Transverse colon (tissue), 4 donors: ENCODE data around the gene LOC128125822.

ENCODE experiments used
- DNase-seq: peaks from one replicate; pipeline ENCODE4 v3.0.0-alpha.2; 2019
- H3K27ac ChIP-seq, 4 donors: fragments of 200-600 bp; sonication (generic); 2 replicates each; pipeline ENCODE4 v1.5.1; 2016 to 2018; ENCODE audit warnings: inconsistent platforms in 4 of 4
- H3K27me3 ChIP-seq: fragments of 200-600 bp; sonication (generic); 2 replicates; pipeline ENCODE4 v1.5.1; 2017; ENCODE audit warnings: inconsistent platforms
- H3K36me3 ChIP-seq, 4 donors: fragments of 200-600 bp; sonication (generic); 2 replicates each; pipeline ENCODE4 v1.5.1; 2017 to 2019; ENCODE audit warnings: inconsistent platforms in 4 of 4
- H3K4me1 ChIP-seq, 4 donors: fragments of 200-600 bp; sonication (generic); 2 replicates each; pipeline ENCODE4 v1.5.1; 2017 to 2020; ENCODE audit warnings: inconsistent platforms in 4 of 4
- H3K4me3 ChIP-seq, 4 donors: fragments of 200-600 bp; sonication (generic); 1 replicate in 1 of 4; 2 replicates in 3 of 4; pipeline versions ENCODE4 v1.5.1 to v1.6.1; 2017 to 2019; ENCODE audit warnings: inconsistent platforms in 4 of 4
- H3K9me3 ChIP-seq, 2 donors: fragments of 200-600 bp; sonication (generic); 2 replicates each; pipeline ENCODE4 v1.5.1; 2017 to 2019; ENCODE audit warnings: inconsistent platforms in 2 of 2
- EP300 ChIP-seq: sonication (generic); formaldehyde crosslinking; IDR thresholded peaks from one replicate; pipeline ENCODE4 v1.6.1; 2017; ENCODE audit warnings: antibody characterized with exemption, low read depth
- POLR2A ChIP-seq: fragments of 450-650 bp; IDR thresholded peaks from one replicate; pipeline ENCODE4 v1.6.1; 2016; ENCODE audit warnings: antibody characterized with exemption, mild to moderate bottlenecking, moderate library complexity
- POLR2AphosphoS5 ChIP-seq, 3 donors: sonication (generic); formaldehyde crosslinking; IDR thresholded peaks; one replicate each; pipeline ENCODE4 v1.6.1; 2016; ENCODE audit warnings: antibody characterized with exemption in 3 of 3
- WGBS, 2 donors: methylation state at CpG; one replicate each; pipeline ENCODE4 v1.1.5; 2018; ENCODE audit warnings: low coverage in 1 of 2; 5-methylcytosine and 5-hydroxymethylcytosine counted together
- in situ Hi-C, 4 donors: fragments of 200-750 bp; cut with MboI; loops; one replicate each; pipeline versions ENCODE4 v1.15.0 to v1.15.1; 2017; ENCODE audit warnings: low sequenced_read_pairs in 3 of 4, low pct_ligation_motif_present in 1 of 4, low pct_unique_long_range_greater_than_20kb in 1 of 4
- intact Hi-C: fragments of 100-400 bp; cut with DNase I; formaldehyde crosslinking; loops from one replicate; pipeline ENCODE4 v1.15.1; 2023; ENCODE audit warnings: low total_unique reads
- TF ChIP-seq, protein P1 (sequence below), 5 experiments: fragments of 200-600 bp in 3 of 5; fragments of 450-650 bp in 2 of 5; sonication (generic) in 3 of 5; IDR thresholded peaks; 1 replicate in 2 of 5; 2 replicates in 3 of 5; pipeline ENCODE4 v1.5.1; 2016 to 2017; ENCODE audit warnings: antibody characterized with exemption in 5 of 5, inconsistent platforms in 3 of 5, mild to moderate bottlenecking in 2 of 5, moderate library complexity in 1 of 5

LOC128125822 gene

GRCh38 chr6:63563235-63563634 is 9.0 kb upstream of the LOC128125822 start:
- no peak for DNase-seq
- in situ Hi-C loops = no loop called here

GRCh38 chr6:63565058-63565726 is 7.1 kb upstream of the LOC128125822 start:
- in situ Hi-C loops (no loop called here), intact Hi-C loops (no loop called here)
- 64 to 83% methylated on average over 2 to 4 of the region's 4 CpGs for WGBS, 2 donors
- Histone ChIP-seq H3K36me3 (no peaks in the 10 kb centered on the region), H3K27me3 (no peaks in the 10 kb centered on the region), H3K27ac (no peak overlapping the region), H3K9me3 (no peaks in the 10 kb centered on the region), H3K4me1 (peaks cover 0 to 24% (median 6%) of the 10 kb centered on the region in 4 donors), H3K4me3 (no peak overlapping the region)
- peak; percentile 18 for DNase-seq
- TF ChIP-seq POLR2A = no peak
- TF ChIP-seq, protein P1, sequence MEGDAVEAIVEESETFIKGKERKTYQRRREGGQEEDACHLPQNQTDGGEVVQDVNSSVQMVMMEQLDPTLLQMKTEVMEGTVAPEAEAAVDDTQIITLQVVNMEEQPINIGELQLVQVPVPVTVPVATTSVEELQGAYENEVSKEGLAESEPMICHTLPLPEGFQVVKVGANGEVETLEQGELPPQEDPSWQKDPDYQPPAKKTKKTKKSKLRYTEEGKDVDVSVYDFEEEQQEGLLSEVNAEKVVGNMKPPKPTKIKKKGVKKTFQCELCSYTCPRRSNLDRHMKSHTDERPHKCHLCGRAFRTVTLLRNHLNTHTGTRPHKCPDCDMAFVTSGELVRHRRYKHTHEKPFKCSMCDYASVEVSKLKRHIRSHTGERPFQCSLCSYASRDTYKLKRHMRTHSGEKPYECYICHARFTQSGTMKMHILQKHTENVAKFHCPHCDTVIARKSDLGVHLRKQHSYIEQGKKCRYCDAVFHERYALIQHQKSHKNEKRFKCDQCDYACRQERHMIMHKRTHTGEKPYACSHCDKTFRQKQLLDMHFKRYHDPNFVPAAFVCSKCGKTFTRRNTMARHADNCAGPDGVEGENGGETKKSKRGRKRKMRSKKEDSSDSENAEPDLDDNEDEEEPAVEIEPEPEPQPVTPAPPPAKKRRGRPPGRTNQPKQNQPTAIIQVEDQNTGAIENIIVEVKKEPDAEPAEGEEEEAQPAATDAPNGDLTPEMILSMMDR (IDR thresholded peaks at IDR 0.05) = no peak
- no peak for TF ChIP-seq POLR2AphosphoS5 (IDR thresholded peaks at IDR 0.05)
- no peak for TF ChIP-seq EP300

More at GRCh38 chr6:63563235-63563634, 9.0 kb upstream of the LOC128125822 start:
- Histone ChIP-seq H3K27me3 (no peaks in the 10 kb centered on the region), H3K36me3 (no peaks in the 10 kb centered on the region), H3K9me3 (no peaks in the 10 kb centered on the region), H3K27ac (no peak overlapping the region), H3K4me1 (peaks cover 0 to 22% (median 6%) of the 10 kb centered on the region in 4 donors), H3K4me3 (no peak overlapping the region)
- TF ChIP-seq POLR2AphosphoS5 (IDR thresholded peaks at IDR 0.05) (no peak), EP300 (no peak), POLR2A (no peak)
- TF ChIP-seq, protein P1 (IDR thresholded peaks at IDR 0.05) = no peak
- WGBS, 2 donors = 75 to 96% methylated on average over 1 of the region's 1 CpG
- intact Hi-C loops = no loop called here

DNA sequence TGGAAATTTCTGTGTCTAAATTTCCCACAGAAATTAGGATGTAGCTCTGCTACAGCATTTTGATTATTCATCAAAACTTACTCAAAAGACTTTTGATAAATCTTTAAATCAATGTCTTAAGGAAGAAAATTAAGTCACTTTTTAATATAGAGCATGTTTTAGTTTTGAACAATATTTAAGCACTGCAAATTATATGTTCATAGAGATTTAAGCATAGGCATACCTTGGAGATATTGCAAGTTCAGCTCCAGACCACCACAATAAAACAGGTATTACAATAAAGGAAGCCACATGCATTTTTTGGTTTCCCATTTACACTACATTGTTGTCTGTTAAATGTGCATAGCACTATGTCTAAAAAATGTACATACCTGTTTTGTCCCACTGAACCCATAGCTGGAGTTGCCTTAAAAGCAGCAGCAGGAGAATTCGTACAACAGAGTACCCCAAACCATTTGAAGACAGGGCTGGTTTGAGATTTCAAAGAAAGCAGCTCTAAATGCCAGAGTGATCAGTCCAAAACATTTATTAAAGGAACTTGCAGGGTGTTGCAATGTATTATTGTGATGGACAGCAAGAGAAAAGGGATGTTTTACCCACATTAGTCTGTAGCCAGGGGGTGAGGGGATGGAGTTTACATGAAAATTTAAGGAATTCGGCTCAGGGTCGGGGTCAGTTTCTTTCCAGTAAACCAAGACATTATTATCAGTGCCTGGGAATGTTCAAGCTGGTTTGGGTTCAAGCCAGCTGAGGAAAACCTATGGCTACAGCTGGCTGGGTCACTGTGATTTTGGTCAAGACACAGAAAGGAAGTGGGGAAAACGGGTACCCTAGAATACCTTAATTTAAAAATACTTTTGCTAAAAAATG is 6.3 kb upstream of the LOC128125822 start:
- 64 to 71% methylated on average over 4 of the region's 4 CpGs for WGBS, 2 donors
- Histone ChIP-seq H3K9me3 (no peaks in the 10 kb centered on the region), H3K36me3 (no peaks in the 10 kb centered on the region), H3K27ac (no peak overlapping the region), H3K4me3 (no peak overlapping the region), H3K27me3 (no peaks in the 10 kb centered on the region), H3K4me1 (peaks cover 0 to 31% (median 6%) of the 10 kb centered on the region in 4 donors)
- DNase-seq = no peak
- intact Hi-C loops (no loop called here), in situ Hi-C loops (no loop called here)
- TF ChIP-seq POLR2A = no peak
- no peak for TF ChIP-seq EP300

- Histone ChIP-seq H3K4me1 (peaks cover 6 to 38% (median 15%) of the 10 kb centered on the region in 4 donors), H3K27ac (no peak overlapping the region), H3K36me3 (no peaks in the 10 kb centered on the region), H3K27me3 (no peaks in the 10 kb centered on the region), H3K4me3 (no peak overlapping the region), H3K9me3 (no peaks in the 10 kb centered on the region)
- intact Hi-C loops (no loop called here), in situ Hi-C loops (no loop called here)
- no peak for DNase-seq
- TF ChIP-seq EP300 (no peak), POLR2A (no peak), POLR2AphosphoS5 (IDR thresholded peaks at IDR 0.05) (no peak)
- TF ChIP-seq, protein P1 (IDR thresholded peaks at IDR 0.05) = no peak
- WGBS, 2 donors = 81 to 100% methylated on average over 1 of the region's 1 CpG
Measured at GRCh38 chr6:63567966-63568365, 4.3 kb upstream of the LOC128125822 start.
